Measurements from ENCODE around the gene BCS1L. TPM values are rescaled to one million over a fixed set of nuclear protein-coding genes. Genes with fewer than 3 reads are reported as not detected.

BCS1L gene
- total and polyA plus RNA-seq, 2 of the 13 experiments (the other 11 are each of a cell fraction or from before 2014, with no cell fraction given) = 48.9 to 76.0 TPM

DNA sequence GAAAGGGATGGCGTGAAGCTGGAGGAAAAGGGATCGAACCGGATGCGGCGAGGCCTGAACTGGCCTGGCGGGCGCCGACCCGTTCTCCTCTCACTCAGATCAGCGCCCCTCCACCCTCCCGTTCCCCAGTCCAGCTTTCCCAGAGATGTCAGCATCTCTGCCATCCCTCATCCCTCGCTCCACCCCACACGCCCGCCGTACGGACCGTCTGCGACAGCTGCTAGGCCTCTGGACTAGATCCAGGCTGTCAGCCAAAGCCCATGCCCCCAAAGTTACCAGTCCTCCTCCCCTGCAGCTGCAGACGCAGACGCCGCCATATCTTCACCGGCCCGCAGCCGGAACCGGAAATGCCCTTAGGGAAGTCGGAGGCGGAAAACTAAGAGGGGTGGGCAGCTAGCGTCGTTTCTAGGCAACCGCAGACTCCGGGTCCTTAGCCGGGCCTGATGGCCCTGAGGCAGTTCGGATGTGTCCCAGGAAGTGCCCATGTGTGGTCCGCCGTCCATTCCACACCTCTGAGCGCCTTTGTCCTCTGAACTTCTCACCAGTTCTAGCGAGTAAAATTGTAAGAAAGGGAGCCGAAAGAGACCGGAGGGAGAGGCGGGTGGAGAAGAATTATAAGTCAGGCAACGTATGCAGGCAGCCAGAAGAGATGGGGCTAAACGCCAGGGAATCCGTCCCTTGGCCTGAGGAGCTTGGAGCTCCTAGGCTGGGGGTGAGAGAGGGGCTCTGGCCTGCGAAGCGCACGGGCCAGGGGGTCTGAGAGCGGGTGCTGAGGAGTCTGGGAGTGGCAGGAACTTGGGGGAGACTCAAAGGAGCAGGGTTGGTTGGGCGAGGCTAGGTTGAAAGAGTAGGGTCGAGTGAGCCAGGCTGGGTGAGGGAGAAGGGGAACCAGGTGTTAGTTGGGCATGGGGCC lies 12.4 kb downstream of the BCS1L start, which contains the start of the genes RNF25 and STK36 (continued):
- no peak for TF ChIP-seq ZNF558 (CRISPR knock-in tag; IDR thresholded peaks at IDR 0.05; ENCODE audit: borderline replicate concordance)
- no peak for TF ChIP-seq ZNF530 (CRISPR knock-in tag; IDR thresholded peaks at IDR 0.05; ENCODE audit: low read depth)
- TF ChIP-seq PAWR (CRISPR knock-in tag; IDR thresholded peaks at IDR 0.05; ENCODE audit: borderline replicate concordance) = no peak
- TF ChIP-seq GABPA (IDR thresholded peaks at IDR 0.05; ENCODE audit: low read depth, low read length) = peak; percentile 91
- peak; percentile 99 for TF ChIP-seq GABPA (CRISPR knock-in tag; IDR thresholded peaks at IDR 0.05; ENCODE audit: low read depth)
- no peak for TF ChIP-seq SP140L (CRISPR knock-in tag; IDR thresholded peaks at IDR 0.05; ENCODE audit: borderline replicate concordance)
- no peak for TF ChIP-seq ZNF503 (CRISPR knock-in tag; IDR thresholded peaks at IDR 0.05)
- TF ChIP-seq POLR2AphosphoS5 (IDR thresholded peaks at IDR 0.05; ENCODE audit: low read depth, low read length) = peak; percentile 97
- no peak for TF ChIP-seq EP300 (IDR thresholded peaks at IDR 0.05; ENCODE audit: low read depth in 2 of 2, low read length in 2 of 2)
- TF ChIP-seq EP300 (CRISPR knock-in tag; IDR thresholded peaks at IDR 0.05; ENCODE audit: borderline replicate concordance) = peak; percentile 53; the same call in 1 of the 2 replicates
- TF ChIP-seq ZNF17 (CRISPR knock-in tag; IDR thresholded peaks at IDR 0.05) = no peak
- TF ChIP-seq, protein P1, sequence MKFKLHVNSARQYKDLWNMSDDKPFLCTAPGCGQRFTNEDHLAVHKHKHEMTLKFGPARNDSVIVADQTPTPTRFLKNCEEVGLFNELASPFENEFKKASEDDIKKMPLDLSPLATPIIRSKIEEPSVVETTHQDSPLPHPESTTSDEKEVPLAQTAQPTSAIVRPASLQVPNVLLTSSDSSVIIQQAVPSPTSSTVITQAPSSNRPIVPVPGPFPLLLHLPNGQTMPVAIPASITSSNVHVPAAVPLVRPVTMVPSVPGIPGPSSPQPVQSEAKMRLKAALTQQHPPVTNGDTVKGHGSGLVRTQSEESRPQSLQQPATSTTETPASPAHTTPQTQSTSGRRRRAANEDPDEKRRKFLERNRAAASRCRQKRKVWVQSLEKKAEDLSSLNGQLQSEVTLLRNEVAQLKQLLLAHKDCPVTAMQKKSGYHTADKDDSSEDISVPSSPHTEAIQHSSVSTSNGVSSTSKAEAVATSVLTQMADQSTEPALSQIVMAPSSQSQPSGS (CRISPR knock-in tag; IDR thresholded peaks at IDR 0.05) = peak; percentile 56; the same call in 1 of the 2 replicates
- TF ChIP-seq, protein P2, sequence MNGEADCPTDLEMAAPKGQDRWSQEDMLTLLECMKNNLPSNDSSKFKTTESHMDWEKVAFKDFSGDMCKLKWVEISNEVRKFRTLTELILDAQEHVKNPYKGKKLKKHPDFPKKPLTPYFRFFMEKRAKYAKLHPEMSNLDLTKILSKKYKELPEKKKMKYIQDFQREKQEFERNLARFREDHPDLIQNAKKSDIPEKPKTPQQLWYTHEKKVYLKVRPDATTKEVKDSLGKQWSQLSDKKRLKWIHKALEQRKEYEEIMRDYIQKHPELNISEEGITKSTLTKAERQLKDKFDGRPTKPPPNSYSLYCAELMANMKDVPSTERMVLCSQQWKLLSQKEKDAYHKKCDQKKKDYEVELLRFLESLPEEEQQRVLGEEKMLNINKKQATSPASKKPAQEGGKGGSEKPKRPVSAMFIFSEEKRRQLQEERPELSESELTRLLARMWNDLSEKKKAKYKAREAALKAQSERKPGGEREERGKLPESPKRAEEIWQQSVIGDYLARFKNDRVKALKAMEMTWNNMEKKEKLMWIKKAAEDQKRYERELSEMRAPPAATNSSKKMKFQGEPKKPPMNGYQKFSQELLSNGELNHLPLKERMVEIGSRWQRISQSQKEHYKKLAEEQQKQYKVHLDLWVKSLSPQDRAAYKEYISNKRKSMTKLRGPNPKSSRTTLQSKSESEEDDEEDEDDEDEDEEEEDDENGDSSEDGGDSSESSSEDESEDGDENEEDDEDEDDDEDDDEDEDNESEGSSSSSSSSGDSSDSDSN (CRISPR knock-in tag; IDR thresholded peaks at IDR 0.05) = peak; percentile 86
- TF ChIP-seq, protein P3, sequence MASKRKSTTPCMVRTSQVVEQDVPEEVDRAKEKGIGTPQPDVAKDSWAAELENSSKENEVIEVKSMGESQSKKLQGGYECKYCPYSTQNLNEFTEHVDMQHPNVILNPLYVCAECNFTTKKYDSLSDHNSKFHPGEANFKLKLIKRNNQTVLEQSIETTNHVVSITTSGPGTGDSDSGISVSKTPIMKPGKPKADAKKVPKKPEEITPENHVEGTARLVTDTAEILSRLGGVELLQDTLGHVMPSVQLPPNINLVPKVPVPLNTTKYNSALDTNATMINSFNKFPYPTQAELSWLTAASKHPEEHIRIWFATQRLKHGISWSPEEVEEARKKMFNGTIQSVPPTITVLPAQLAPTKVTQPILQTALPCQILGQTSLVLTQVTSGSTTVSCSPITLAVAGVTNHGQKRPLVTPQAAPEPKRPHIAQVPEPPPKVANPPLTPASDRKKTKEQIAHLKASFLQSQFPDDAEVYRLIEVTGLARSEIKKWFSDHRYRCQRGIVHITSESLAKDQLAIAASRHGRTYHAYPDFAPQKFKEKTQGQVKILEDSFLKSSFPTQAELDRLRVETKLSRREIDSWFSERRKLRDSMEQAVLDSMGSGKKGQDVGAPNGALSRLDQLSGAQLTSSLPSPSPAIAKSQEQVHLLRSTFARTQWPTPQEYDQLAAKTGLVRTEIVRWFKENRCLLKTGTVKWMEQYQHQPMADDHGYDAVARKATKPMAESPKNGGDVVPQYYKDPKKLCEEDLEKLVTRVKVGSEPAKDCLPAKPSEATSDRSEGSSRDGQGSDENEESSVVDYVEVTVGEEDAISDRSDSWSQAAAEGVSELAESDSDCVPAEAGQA (IDR thresholded peaks at IDR 0.05; ENCODE audit: low read depth) = no peak
- TF ChIP-seq, protein P3 (CRISPR knock-in tag; IDR thresholded peaks at IDR 0.05; ENCODE audit: borderline replicate concordance) = no peak

All from HepG2 (cell line).